ENCODE measurements around the gene CCDC88C. TPM values are rescaled to one million over a fixed set of nuclear protein-coding genes. Genes with fewer than 3 reads are reported as not detected.

CCDC88C gene
- total RNA-seq, 1 donor, result under 0.01 TPM

GRCh38 chr14:91305650-91306431 is 111.8 kb downstream of the CCDC88C start:
- no peak for TF ChIP-seq CTCF (IDR thresholded peaks at IDR 0.05; ENCODE audit: insufficient read depth, low read length)
- DNase-seq (ENCODE audit: low read depth), result no peak
- no peak overlapping the region for H3K4me3 ChIP-seq (ENCODE audit: low read depth, low read length)

- TF ChIP-seq CTCF (IDR thresholded peaks at IDR 0.05; ENCODE audit: insufficient read depth, low read length), result no peak
- no peak for DNase-seq (ENCODE audit: low read depth)
- H3K4me3 ChIP-seq (ENCODE audit: low read depth, low read length), result no peak overlapping the region
These were observed 113.7 kb downstream of the CCDC88C start for GRCh38 chr14:91303924-91304229.

DNA sequence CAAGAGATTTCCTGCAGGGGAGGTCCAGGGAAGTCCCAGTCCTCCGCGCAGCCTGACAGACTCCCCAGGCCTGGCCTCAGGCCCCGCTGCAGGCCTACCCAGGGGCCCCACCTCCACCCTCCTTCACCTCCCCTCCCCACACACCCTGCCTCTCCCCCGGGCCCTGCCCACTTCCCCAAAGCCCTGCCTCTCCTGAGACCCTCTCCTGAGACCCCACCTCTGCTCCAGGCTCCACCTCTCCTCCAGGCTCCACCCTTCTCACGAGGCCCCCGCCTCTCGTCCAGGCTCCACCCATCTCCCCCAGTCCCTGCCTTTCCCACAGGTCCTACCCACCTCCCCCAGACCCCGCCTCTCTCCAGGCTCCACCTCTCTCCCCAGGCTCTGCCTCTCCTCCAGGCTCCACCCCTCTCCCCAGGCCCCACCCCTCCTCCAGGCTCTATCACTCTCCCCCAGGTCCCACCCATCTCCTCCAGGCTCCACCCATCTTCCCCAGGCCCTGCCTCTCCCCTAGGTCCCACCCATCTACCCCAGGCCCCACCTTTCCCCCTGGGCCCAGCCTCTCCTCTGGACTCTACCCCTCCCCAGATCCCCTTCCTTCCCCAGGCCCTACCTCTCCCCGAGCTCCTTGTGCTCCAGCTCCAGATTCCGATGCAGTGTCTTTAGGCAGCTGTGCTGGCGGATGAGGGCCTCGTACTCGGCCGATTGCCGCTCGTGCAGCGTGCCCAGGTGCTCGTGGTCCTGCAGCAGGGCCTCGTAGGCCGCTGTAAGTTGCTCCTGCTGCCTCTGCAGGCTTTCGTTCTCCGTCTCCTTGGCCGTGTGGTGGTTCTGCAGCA is 114.3 kb downstream of the CCDC88C start:
- no peak overlapping the region for H3K4me3 ChIP-seq (ENCODE audit: low read depth, low read length)
- no peak for DNase-seq (ENCODE audit: low read depth)
- TF ChIP-seq CTCF (IDR thresholded peaks at IDR 0.05; ENCODE audit: insufficient read depth, low read length), result no peak

DNA sequence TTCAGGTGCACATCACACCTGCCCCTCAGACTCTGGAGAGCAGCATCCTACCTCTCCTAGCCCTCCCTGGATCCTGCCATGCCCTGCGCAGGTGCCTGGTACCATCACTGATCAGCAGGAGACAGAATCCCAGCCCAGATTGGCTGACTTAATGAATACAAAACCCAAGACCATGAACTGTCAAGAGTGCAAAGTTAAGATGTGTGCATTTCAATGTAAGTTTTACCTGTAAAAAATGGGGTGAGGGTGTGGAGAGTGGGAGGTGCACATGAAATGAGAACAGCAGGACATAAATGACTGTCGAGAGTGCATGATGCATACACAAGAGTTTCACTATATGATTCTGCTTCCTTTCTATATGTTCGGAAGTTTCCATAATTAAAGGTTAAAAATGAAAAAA is 115.2 kb downstream of the CCDC88C start:
- no peak overlapping the region for H3K4me3 ChIP-seq (ENCODE audit: low read depth, low read length)
- no peak for DNase-seq (ENCODE audit: low read depth)
- TF ChIP-seq CTCF (IDR thresholded peaks at IDR 0.05; ENCODE audit: insufficient read depth, low read length), result no peak

- TF ChIP-seq CTCF (IDR thresholded peaks at IDR 0.05; ENCODE audit: insufficient read depth, low read length), result no peak
- H3K4me3 ChIP-seq (ENCODE audit: low read depth, low read length), result no peak overlapping the region
- no peak for DNase-seq (ENCODE audit: low read depth)
These were observed 116.7 kb downstream of the CCDC88C start for GRCh38 chr14:91300957-91301356.

- DNase-seq (ENCODE audit: low read depth), result no peak
- no peak for TF ChIP-seq CTCF (IDR thresholded peaks at IDR 0.05; ENCODE audit: insufficient read depth, low read length)
- H3K4me3 ChIP-seq (ENCODE audit: low read depth, low read length), result no peak overlapping the region
These were observed 117.2 kb downstream of the CCDC88C start for GRCh38 chr14:91300283-91300895.

Data from fibroblast of the aortic adventitia (primary cell).